ENCODE results near the gene SPRR1A.

The SPRR1A gene

GRCh38 chr1:153035211-153035610 lies 51.3 kb downstream of the SPRR1A start (continued):
- TF ChIP-seq ZNF558 (tag by site-specific recombination; IDR thresholded peaks at IDR 0.05): no peak
- no peak for TF ChIP-seq ZNF830 (tag by site-specific recombination; IDR thresholded peaks at IDR 0.05; ENCODE audit: low read depth)
- TF ChIP-seq ZNF707 (tag by site-specific recombination; IDR thresholded peaks at IDR 0.05): no peak
- TF ChIP-seq ZNF768 (tag by site-specific recombination; IDR thresholded peaks at IDR 0.05): no peak

All from HEK293 (cell line).